Lower lobe of right lung (tissue), 2 donors: ENCODE results near the gene ZC3H15. TPM values are rescaled to one million over a fixed set of nuclear protein-coding genes. Genes with fewer than 3 reads are reported as not detected.
"Not testable (repeated sequence)": the region's sequence is repeated elsewhere in the genome, so short reads cannot be mapped to it uniquely, and the experiment has no call there.

Source experiments
- ATAC-seq, 2 donors: fragments of 200-7000 bp; cut with Tn5 transposase; one replicate each; pipeline ENCODE4 v1.9.1; 2020 to 2022; ENCODE audit warnings: mild to moderate bottlenecking in 2 of 2, moderate library complexity in 2 of 2
- DNase-seq: peaks from one replicate; pipeline ENCODE4 v3.0.0-alpha.2; 2020
- H3K27ac ChIP-seq: fragments of 200-600 bp; one replicate; pipeline ENCODE4 v1.8.0; 2022
- H3K27me3 ChIP-seq: fragments of 200-600 bp; one replicate; pipeline ENCODE4 v1.8.0; 2022; ENCODE audit warnings: low read depth
- H3K36me3 ChIP-seq: fragments of 200-600 bp; one replicate; pipeline ENCODE4 v1.8.0; 2022; ENCODE audit warnings: mild to moderate bottlenecking
- H3K4me1 ChIP-seq: fragments of 200-600 bp; one replicate; pipeline ENCODE4 v1.8.0; 2022
- H3K4me3 ChIP-seq: fragments of 200-600 bp; one replicate; pipeline ENCODE4 v1.8.0; 2022; ENCODE audit warnings: mild to moderate bottlenecking
- H3K9me3 ChIP-seq: fragments of 200-600 bp; one replicate; pipeline ENCODE4 v1.8.0; 2022
- intact Hi-C: fragments of 100-400 bp; cut with DNase I; formaldehyde crosslinking; loops from one replicate; pipeline ENCODE4 v1.11.0; 2022
- total RNA-seq: library from RNA; stranded (reverse); fragmentation: NEBNext Ultra II Directional; extraction: Animal tissue kit (Norgen Biotek cat#: 25700); gene quantifications from one replicate; pipeline ENCODE4 v1.2.1, GENCODE V29; 2021
- TF ChIP-seq, protein P1 (sequence below): fragments of 200-600 bp; IDR thresholded peaks from one replicate; pipeline ENCODE4 v1.8.0; 2022; ENCODE audit warnings: antibody characterized with exemption, mild to moderate bottlenecking
- donor health status: DM: no; HTN: yes; CAD: no; lungs with severe emphysema.

The ZC3H15 gene
- total RNA-seq, 1 donor from 2014 or later = 44.2 TPM

DNA sequence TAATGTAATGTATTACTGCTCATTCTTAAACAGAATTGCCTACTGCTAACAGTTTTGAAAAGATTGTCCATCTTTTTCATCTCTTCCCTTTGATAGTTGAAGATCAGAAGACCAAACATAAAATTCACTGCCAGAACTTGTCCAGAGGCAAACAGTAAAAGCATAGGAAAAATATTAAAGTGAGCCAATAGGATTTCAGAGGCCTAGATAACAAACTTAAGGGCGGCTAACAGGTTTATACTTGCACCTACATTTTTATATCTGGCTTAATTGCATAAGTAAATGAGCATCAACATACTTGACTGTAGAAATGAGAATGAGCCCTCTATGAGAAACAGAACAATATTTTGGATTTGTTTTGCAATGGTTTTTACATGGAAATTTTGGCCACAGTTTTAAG, 30.3 kb downstream of the ZC3H15 start:
- TF ChIP-seq, protein P1, sequence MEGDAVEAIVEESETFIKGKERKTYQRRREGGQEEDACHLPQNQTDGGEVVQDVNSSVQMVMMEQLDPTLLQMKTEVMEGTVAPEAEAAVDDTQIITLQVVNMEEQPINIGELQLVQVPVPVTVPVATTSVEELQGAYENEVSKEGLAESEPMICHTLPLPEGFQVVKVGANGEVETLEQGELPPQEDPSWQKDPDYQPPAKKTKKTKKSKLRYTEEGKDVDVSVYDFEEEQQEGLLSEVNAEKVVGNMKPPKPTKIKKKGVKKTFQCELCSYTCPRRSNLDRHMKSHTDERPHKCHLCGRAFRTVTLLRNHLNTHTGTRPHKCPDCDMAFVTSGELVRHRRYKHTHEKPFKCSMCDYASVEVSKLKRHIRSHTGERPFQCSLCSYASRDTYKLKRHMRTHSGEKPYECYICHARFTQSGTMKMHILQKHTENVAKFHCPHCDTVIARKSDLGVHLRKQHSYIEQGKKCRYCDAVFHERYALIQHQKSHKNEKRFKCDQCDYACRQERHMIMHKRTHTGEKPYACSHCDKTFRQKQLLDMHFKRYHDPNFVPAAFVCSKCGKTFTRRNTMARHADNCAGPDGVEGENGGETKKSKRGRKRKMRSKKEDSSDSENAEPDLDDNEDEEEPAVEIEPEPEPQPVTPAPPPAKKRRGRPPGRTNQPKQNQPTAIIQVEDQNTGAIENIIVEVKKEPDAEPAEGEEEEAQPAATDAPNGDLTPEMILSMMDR = no peak
- Histone ChIP-seq H3K36me3 (peaks cover 40% of the 10 kb centered on the region), H3K4me3 (no peak overlapping the region), H3K27me3 (no peaks in the 10 kb centered on the region), H3K4me1 (no peaks in the 10 kb centered on the region), H3K27ac (no peak overlapping the region), H3K9me3 (no peaks in the 10 kb centered on the region)
- DNase-seq (no peak), ATAC-seq (no peak)
- intact Hi-C loops = no loop called here

DNA sequence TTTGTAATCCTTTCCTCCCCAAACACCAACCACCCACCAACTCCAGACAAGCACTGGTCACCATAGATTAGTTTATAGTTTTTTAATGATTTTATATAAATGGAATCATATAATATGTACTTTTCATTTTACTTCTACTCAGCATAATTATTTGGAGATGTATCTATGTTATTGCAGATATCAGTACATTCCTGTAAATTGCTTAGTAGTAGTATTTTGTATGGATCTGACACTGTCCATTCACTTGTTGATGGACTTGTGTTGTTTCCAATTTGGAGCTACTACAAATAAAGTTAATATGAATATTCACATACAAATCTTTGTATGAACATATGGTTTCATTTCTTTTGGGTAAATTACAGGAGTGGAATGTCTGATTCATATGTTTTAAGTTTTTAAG, 31.0 kb downstream of the ZC3H15 start:
- no peaks in the 10 kb centered on the region for H3K9me3 ChIP-seq
- TF ChIP-seq, protein P1 = no peak
- DNase-seq (no peak), ATAC-seq (no peak)
- H3K27me3 ChIP-seq = no peaks in the 10 kb centered on the region
- intact Hi-C loops = no loop called here
- H3K4me1 ChIP-seq = no peaks in the 10 kb centered on the region
- no peak overlapping the region for H3K27ac ChIP-seq
- no peak overlapping the region for H3K4me3 ChIP-seq
- H3K36me3 ChIP-seq = peaks cover 35% of the 10 kb centered on the region

GRCh38 chr2:186518291-186518690, 32.2 kb downstream of the ZC3H15 start:
- ATAC-seq = no peak
- intact Hi-C loops = no loop called here

DNA sequence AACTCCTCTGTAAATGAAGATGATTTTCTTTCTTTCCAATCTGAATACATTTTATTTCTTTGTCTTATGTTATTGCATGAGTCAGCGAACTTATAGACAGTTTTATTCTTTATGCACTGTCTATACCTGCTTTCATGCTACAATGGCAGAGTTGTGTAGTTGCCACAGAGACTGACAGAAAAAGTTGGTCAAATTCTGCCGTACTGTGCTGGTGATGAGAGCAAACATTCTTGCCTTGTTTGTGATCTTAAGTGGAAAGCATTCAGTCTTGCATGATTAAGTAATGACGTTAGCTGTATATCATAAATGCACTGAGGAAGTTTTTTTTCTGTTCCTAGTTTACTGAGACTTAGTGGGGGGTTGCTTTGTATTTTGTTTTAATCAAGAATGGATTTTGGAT, 32.9 kb downstream of the ZC3H15 start:
- ATAC-seq (peak in 1 of 2 donors; percentile 64), DNase-seq (no peak)
- H3K4me3 ChIP-seq = no peak overlapping the region
- H3K27me3 ChIP-seq = no peaks in the 10 kb centered on the region
- H3K27ac ChIP-seq = no peak overlapping the region
- no peaks in the 10 kb centered on the region for H3K9me3 ChIP-seq
- intact Hi-C loops = no loop called here
- peaks cover 26% of the 10 kb centered on the region for H3K36me3 ChIP-seq
- TF ChIP-seq, protein P1 = no peak
- H3K4me1 ChIP-seq = no peaks in the 10 kb centered on the region

More at GRCh38 chr2:186518291-186518690, 32.2 kb downstream of the ZC3H15 start:
- Histone ChIP-seq H3K36me3 (peaks cover 26% of the 10 kb centered on the region), H3K4me3 (no peak overlapping the region), H3K27ac (no peak overlapping the region), H3K9me3 (no peaks in the 10 kb centered on the region), H3K4me1 (no peaks in the 10 kb centered on the region), H3K27me3 (no peaks in the 10 kb centered on the region)
- TF ChIP-seq, protein P1 = no peak
- no peak for DNase-seq

DNA sequence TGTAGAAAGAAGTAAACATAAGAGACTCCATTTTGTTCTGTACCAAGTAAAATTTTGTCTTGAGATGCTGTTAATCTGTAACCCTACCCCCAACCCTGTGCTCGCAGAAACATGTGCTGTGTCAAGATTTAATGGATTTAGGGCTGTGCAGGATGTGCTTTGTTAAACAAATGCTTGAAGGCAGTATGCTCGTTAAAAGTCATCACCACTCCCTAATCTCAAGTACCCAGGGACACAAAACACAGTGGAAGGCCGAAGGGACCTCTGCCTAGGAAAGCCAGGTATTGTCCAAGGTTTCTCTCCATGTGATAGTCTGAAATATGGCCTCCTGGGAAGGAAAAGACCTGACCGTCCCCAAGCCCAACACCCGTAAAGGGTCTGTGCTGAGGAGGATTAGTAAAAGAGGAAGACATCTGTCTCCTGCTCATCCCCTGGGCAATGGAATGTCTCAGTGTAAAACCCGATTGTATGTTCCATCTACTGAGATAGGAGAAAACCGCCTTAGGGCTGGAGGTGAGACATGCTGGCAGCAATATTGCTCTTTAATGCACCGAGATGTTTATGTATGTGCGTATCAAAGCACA, 35.6 kb downstream of the ZC3H15 start:
- H3K4me3 ChIP-seq, H3K27ac ChIP-seq, H3K27me3 ChIP-seq, H3K4me1 ChIP-seq, H3K9me3 ChIP-seq, ATAC-seq, DNase-seq, intact Hi-C loops: not testable (repeated sequence)
- peaks cover 19% of the 10 kb centered on the region for H3K36me3 ChIP-seq

GRCh38 chr2:186522450-186522849, 36.4 kb downstream of the ZC3H15 start:
- H3K9me3 ChIP-seq = no peaks in the 10 kb centered on the region
- TF ChIP-seq, protein P1 = no peak
- no peak overlapping the region for H3K27ac ChIP-seq
- no peaks in the 10 kb centered on the region for H3K4me1 ChIP-seq
- ATAC-seq = no peak
- no peak overlapping the region for H3K4me3 ChIP-seq
- peaks cover 15% of the 10 kb centered on the region for H3K36me3 ChIP-seq
- intact Hi-C loops = no loop called here
- DNase-seq = no peak
- no peaks in the 10 kb centered on the region for H3K27me3 ChIP-seq
